GM18870 (cell line): ENCODE measurements around the gene EXOSC1.
"Not testable (repeated sequence)": the region's sequence is repeated elsewhere in the genome, so short reads cannot be mapped to it uniquely, and the experiment has no call there.

Experiments
- ATAC-seq: cut with Tn5 transposase; IDR thresholded peaks from one replicate; pipeline ENCODE4 v1.9.1; 2021; ENCODE audit warnings: moderate library complexity; ENCODE audit not compliant: unreplicated experiment

The EXOSC1 gene, protein sequence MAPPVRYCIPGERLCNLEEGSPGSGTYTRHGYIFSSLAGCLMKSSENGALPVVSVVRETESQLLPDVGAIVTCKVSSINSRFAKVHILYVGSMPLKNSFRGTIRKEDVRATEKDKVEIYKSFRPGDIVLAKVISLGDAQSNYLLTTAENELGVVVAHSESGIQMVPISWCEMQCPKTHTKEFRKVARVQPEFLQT

DNA sequence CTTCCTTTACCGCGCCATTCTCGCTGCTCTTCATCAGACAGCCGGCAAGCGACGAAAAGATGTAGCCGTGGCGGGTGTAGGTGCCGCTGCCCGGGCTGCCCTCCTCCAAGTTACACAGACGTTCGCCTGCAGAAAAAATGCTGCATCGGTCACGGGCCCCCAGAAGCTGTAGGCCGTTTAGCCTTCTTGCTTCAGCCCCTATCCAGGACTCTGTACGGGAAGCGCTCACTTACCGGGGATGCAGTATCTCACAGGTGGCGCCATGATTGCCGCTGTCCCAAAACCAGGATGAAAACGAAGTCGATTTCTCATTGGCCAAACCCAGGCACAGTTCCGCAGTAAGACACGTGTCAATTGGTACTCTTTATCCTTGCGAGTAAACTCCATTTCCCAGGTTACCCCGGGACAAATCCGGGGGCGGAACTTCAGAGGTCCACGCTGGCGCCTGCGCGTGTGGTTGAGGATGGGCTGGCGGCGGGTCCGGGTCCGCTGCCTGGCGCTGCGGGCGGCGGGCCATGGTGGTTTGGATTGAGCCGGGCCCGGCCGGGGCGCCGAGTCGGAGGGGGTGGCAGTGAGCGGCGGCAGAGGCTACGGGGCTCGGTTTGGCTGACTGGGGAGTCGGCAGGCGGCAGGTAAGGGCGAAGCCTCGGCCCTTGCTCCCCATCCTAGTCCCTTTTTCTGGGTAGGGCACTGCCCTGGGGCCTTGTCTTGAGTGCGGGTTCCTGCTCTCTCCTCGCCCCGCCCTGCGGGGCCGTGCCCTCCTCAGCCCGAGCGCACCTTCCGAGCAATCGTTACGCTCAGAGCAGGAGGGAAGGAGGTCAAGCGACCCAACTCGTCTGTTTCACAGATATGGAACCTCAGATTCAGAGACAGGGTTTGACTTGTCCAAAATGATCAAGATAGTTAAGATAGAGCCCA, at the start of gene EXOSC1, which contains the start of gene ZDHHC16:
Gene EXOSC1 (minus strand): TSS at position 285 of the 918 bp plus-strand sequence. CDS start 21 bp downstream, at position 264.
Gene ZDHHC16 (plus strand): TSS at position 454 of the 918 bp plus-strand sequence. CDS start 5,501 bp downstream, outside the sequence.
- ATAC-seq, result peak; percentile 94

DNA sequence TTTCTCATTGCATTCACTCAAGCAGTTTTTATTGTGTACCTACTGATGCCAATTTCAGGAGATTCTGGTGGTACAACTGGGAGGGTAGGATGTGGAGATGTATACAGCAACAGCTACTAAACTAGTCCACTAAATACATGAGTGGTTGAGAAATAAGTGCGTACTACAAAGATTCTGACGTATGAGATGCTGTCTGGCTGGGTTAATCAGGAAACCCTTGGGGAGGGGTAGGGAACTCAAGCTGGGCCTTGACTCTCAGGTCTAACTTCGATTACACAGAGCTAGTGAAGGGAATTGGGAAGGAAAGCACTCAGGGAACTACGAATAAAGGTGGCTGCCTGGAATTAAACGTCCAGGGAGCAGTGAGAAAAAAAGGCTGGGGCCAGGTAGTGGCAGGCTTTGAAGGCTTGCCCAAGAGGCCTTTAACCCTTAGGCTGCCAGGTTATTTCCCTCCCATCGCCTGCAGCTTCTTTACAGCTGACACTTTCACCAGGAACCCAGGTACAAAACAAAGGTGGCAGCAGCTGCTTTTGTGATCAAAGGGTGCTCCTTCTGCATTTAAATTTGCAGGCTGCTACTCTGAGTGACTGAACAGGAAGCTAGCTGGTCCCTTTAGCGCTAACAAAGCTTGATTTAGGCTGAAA, 49.2 kb upstream of the EXOSC1 start:
- ATAC-seq, result no peak

DNA sequence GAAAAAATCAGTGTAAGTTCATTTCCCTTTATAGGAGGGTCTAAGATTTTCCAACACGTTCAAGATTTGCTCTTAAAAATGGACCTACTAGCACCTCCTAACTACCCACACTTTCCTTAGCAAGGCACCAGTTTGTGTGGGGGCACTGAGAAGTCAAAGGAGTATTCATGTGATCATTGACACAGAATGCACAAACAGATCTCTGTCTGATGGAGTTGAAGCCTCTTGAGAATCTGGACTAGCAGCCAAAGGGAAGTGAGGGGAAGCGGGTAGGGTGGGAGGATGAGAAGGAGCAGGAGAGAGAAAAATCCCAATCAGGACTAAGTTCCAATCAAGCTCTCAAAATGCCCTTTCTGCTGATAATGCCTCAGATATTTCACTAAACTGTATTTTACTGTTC, 48.3 kb upstream of the EXOSC1 start:
- ATAC-seq, result no peak

DNA sequence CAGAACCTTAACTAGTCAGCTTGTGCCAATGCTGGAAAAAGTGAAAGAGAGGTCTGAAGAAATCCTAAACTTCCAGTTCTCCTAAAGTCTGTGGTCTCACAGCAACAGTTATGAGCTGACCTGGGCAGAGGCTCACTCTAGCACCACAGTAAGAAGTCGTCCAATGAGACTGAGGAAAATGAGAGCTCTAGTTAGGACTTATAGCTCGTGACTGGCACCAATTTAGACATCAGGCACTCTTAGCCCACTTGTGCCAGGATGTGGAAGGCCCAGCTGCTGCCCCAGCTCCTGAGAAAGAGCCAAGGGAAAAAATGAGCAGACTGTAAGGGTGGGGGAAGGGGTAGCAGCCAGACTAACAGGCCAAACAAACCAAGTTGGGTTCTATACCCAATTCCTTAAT, 44.8 kb upstream of the EXOSC1 start:
- ATAC-seq, result no peak

DNA sequence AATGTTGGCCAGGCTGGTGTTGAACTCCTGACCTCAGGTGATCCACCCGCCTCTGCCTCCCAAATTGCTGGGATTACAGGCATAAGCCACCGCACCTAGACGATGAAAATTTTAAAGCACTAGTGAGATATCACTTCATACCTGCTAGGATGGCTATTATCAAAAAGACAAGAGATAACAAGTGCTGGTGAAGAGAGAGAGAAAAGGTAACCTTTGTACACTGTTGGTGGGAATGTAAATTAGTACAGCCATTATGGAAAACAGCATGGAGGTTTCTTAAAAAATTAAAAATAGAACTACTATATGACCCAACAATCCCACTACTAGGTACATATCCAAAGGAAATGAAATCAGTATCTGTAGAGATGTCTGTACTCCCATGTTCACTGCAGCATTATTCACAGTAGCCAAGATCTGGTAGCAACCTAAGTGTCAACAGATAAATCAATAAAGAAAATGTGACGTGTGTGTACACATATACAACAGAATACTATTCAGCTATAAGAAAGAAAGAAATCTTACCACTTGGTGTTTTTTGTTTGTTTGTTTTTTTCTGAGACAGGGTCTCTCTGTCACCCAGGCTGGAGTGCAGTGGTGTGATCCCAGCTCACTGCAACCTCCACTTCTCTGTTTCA, 40.0 kb upstream of the EXOSC1 start:
- no peak for ATAC-seq

DNA sequence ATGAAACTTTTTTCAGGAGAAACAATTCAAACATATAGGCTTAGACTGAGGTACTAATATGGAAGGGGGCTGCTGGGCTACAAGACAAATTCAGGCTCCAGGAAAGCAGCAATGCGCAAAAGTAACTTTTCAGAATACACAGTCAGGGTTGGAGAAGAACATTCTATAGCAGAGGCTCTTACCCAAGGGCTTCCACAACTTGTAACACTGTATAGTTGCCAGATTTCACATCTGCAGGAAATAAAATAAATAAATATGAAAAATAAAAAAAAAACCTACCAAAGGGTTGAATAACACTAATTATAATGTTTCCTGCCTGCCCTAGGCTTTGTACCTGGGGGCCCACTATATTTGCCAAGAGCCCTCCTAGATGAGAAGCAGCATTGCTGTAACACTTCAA, 38.1 kb upstream of the EXOSC1 start:
- ATAC-seq, result no peak

DNA sequence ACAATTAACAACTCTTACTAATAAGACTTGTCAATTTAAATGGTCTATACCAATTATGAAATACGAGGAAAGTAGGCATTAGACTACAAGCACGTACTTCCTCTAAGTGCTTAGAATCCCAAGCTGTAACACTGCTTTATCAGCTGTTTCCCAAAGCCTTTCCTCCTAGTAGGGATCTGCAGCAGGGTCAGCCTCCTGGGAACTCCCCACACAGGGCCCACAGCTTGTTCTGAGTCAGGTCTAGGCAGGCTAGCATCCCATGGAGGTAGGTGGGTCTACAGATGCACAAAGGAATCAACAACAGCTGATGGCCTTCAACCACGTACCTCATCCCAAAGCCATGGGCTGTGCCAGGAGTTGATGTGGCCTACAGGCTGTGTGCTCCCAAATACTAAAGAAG, 37.7 kb upstream of the EXOSC1 start:
- no peak for ATAC-seq

DNA sequence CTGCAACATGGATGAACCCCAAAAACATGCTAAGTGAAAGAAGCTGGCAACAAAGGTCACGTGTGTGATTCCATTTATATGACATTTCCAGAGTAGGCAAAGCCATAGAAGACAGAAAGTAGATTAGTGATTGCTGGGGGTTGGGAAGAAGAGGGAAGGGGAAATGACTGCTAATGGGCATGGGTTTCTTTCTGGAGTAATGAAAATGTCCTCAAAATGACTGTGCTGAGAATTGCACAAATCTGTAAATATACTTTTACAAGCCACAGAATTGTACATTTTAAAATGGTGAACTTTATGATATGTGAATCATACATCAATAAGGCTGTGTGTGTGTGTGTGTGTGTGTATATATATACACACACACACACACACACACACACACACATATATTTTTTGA, 36.6 kb upstream of the EXOSC1 start:
- no peak for ATAC-seq

DNA sequence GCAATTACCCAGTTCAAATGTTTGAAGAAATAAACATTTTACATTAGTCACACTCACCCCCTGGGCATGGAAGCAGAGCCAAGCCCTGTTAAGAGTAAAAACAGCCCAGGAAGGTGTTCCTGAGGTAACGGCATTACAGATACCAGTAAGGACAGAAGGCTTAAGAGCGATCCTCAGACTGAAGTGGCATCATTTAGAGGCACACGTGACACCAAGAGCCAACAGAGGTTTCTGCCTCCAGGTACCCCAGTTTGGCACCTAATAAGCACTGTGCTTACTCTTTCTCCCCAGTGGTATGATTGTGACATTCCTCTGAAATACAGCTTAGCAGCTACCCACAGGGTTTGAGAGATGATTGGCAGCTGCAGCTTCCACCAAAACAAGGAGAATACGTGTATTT, 35.3 kb upstream of the EXOSC1 start:
- ATAC-seq, result no peak

DNA sequence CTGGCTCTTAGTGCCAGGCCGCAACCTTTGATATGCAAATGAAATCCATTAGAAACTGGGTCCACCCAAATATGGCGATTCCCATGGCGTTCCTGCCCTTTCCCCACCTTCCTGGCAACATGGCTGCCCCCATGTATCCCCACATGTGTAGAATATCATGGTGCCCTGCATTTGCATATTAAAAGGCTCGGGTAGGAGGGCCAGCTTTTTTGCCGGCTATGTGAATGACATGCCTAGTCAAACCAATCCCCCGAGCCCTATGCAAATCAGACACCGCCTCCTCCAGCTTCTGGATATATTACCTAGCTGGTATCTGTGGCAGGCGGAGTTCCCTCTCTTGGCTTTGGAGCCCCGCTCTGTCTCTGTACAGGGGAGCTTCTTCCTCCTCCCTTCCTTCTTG, 34.1 kb upstream of the EXOSC1 start:
- no peak for ATAC-seq

DNA sequence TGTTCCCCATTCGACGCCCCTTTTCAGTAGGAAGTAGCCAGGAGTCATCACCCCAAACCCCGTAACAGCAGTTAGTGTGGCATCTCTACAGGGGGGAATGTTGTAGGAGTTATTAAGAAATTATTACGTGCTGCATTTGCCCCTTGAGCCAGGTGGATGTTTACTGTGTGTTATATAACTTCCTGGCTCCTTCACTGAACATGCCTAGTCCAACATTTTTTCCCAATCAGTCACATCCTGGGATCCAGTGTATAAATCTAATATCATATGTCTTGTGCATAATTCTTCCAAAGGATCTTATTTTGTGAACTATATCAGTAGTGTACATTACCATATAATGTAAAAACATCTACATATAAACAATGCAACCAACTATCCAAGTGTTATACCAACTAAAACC, 33.6 kb upstream of the EXOSC1 start:
- ATAC-seq, result not testable (repeated sequence)

DNA sequence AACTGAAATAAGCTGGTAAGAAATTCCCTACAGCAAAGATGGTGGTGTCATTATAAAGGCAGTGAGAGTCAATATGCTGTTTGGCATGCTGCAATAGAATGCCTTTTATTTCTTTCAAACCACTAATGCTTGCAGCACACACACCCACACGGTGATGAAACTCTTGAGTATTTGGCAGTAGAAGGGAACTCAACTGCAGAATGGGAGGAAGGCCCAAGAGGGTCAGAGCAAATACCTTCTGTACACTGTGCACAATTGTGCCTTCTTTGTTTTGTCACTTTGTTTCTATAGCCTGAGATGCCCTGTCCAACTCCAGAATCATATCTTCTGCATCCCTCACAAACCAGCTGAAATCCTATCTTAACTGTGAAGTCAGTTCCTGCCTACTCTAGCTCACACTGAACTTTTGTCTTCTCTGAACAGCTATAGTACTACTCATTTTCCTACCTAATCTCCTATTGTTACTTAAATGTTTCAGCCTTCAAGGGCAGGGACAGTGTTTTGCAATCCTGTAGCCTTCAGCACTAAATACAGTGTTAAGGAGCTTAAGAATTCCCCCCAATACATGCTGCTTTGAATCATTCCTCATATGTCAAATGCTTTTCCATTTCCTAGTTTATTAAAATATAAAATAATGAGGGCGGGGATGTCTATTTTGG, 30.3 kb upstream of the EXOSC1 start:
- ATAC-seq, result no peak

DNA sequence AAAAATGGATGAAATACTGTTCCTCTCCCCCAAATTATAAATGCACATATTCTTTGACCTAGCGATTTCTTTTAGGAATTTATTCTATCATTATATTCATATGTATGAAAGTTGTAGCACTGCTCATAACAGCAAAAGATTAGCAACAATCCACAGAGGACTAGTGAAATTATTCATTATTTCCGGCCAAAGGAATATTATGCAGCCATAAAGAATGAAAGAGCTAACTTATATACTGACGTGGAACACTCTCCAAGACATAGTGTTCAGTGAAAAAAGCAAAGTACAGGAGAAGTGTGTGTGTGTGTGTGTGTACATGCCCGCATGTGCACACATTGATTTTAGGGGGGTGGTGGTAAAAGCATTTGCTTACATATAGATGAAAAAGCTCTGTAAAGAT, 29.1 kb upstream of the EXOSC1 start:
- ATAC-seq, result no peak

DNA sequence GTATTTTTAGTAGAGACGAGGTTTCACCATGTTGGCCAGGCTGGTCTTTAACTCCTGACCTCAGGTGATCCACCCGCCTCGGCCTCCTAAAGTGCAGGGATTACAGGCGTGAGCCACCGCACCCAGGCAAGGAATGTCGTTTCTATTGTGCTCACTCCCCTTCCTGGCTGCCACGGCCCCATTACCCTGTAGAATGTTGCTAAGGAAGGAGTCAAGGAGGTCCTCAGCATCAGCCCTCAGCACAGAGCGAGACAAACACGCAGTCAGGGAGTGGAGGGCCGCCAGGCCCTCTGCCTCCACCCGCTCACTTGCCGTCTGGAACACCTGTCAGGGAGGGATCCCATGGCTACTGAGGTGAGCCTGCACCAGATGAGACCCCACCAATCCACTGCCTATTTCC, 23.0 kb upstream of the EXOSC1 start:
- ATAC-seq, result not testable (repeated sequence)

DNA sequence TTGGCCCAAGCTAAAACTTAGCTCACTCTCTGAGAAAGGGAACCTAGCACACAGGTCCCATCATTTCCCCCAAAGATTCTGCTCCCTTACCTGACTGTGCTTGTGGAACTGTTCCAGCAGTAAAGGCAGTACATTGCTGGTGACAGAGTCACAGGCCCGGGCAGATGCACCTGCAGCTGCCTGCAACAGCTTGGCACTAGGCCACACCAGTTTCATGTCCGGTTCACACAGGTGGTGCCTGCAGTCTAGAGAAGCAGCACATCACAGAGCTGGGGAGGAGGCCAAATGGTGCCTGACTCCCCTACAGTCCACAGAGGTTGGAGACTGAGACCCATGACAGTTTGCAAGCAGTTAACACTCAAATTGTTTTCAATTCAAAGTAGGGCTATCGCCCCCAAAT, 22.4 kb upstream of the EXOSC1 start:
- no peak for ATAC-seq

DNA sequence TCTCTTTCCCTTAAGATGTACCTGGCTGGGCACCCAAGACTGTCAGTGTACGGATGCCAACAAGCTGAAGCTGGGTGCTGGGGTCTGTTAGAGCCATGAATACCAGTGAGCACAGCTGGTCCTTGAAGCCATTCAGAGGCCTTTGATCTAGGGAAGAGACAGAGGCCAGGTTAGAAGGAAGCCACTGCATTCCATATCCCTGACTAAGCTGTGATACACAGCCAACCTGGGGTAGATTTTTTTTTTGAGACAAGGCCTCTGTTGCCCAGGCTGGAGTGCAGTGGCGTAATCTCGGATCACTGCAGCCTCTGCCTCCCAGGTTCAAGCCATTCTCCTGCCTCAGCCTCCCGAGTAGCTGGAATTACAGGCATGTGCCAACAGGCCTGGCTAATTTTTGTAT, 20.9 kb upstream of the EXOSC1 start:
- ATAC-seq, result no peak

DNA sequence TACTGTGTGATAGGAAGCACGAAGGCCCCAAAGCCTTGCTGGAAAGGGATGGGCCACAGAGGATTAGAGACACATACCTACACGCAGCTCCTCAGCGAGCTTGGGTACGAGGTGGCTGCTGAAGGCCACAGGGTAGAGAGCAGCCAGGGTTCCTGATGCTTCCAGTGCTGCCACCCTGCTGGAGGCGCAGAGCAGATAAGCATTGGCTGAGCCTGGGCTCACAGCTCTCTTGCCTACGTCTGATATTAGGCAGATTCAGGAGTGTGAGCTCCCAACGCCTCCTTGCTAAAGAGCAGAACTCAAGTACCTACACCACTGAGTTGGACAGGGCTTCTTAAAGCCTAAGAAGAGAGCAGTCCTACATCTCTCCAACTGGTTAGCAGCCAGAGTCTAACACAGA, 20.2 kb upstream of the EXOSC1 start:
- no peak for ATAC-seq

DNA sequence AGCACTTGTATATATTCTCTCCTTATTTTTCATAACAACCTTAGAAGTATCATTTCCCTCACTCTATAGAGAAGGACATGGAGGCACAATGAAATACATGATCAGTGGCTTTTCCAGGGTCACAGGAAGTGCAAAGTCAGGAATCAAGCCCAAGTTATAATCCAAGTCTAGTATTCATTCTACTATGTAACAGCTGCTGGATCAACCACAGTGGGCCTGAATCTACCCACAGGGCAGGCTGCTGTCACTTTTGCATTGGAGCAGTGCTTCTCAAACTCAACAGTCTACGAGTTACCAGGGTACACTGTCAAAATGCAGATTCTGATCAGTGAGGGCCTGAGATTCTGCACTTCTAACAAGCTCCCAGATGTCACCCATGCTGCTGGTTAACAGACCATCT, 18.4 kb upstream of the EXOSC1 start:
- ATAC-seq, result no peak

DNA sequence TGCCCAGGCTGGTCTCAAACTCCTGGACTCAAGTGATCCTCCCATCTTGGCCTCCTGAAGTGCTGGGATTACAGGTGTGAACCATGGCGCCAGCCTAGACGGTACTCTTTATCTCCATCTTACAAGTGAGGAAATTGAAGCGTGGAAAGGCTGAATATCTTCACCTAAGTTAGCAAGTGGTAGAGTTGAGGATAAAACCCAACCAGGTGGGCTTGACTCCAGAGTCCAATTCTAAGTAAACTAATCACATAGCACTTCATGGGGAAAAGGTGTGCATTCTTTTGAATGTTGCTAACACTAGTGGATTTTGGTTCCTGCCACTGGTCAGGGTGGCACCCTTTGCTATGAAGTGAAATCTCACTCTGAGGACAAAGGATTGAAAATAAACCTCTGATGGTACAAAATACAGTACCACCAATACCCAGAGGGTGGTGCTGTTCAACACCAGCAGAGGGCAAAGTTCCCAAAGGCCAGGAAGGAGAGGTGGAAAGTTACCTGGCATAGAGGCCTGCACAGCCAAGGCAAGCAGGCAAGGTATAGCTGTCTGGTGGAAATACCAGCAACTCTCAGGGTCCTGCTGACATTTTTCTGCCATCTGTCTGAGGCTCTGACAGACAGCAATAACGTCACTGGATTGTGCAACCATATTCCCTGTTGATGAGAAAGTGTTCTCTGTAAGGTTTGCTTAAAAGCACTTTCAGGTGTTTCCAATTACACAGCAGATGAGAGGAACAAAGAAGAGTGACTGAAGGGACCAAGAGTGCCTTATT, 17.7 kb upstream of the EXOSC1 start:
- no peak for ATAC-seq

DNA sequence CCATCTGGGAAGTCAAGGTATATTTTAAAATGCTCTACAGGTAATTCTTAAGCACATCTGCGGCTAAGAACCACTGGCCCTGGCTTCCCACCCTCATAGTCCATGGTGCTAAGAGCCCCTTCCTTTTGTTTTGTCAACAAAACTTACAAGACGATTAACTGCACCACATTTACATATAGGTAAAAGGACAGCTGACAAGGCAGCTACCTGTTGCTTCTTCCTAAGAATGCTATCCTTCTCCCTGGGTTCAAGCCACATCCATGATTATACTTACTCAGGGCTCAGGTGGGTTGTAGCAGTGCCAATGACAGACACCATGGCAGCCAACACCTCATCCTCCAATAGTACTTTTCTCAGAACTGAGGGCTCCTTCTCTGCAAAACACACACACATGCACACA, 16.5 kb upstream of the EXOSC1 start:
- ATAC-seq, result no peak
